Hepatocyte (in vitro differentiated cells): Measurements from ENCODE around the gene AQP11. TPM values are rescaled to one million over a fixed set of nuclear protein-coding genes. Genes with fewer than 3 reads are reported as not detected.
"Not testable (repeated sequence)": the region's sequence is repeated elsewhere in the genome, so short reads cannot be mapped to it uniquely, and the experiment has no call there.

Experiments
- DNase-seq: peaks from one replicate; pipeline ENCODE4 v3.0.0-alpha.2; 2016; ENCODE audit warnings: low spot score
- H2AFZ ChIP-seq: fragments of 200-600 bp; sonication (generic); 2 replicates; pipeline ENCODE4 v1.6.0; 2016; ENCODE audit warnings: antibody characterized with exemption, mild to moderate bottlenecking
- H3K27ac ChIP-seq: fragments of 200-600 bp; sonication (generic); 2 replicates; pipeline ENCODE4 v1.5.1; 2016; ENCODE audit warnings: mild to moderate bottlenecking
- H3K27me3 ChIP-seq: fragments of 200-600 bp; sonication (generic); 2 replicates; pipeline ENCODE4 v1.6.1; 2016
- H3K36me3 ChIP-seq: fragments of 200-600 bp; sonication (generic); replicated peaks from 2 replicates; pipeline ENCODE4 v1.5.1; 2016; ENCODE audit warnings: low read depth; ENCODE audit not compliant: insufficient read depth
- H3K4me1 ChIP-seq: fragments of 200-600 bp; sonication (generic); 2 replicates; pipeline ENCODE4 v1.5.1; 2016; ENCODE audit warnings: mild to moderate bottlenecking, moderate library complexity; ENCODE audit not compliant: insufficient read depth
- H3K4me2 ChIP-seq: fragments of 200-600 bp; sonication (generic); 2 replicates; pipeline ENCODE4 v1.6.0; 2016
- H3K4me3 ChIP-seq: fragments of 200-600 bp; sonication (generic); 2 replicates; pipeline ENCODE4 v1.5.1; 2016; ENCODE audit warnings: mild to moderate bottlenecking
- H3K79me2 ChIP-seq: fragments of 200-600 bp; sonication (generic); 2 replicates; pipeline ENCODE4 v1.6.0; 2017; ENCODE audit warnings: mild to moderate bottlenecking
- H3K9me2 ChIP-seq: fragments of 200-600 bp; sonication (generic); replicated peaks from 2 replicates; pipeline ENCODE4 v1.6.0; 2017; ENCODE audit warnings: mild to moderate bottlenecking; ENCODE audit not compliant: insufficient read depth
- H3K9me3 ChIP-seq: fragments of 200-600 bp; sonication (generic); 2 replicates; pipeline ENCODE4 v1.5.1; 2016; ENCODE audit warnings: low read depth, mild to moderate bottlenecking
- H4K20me1 ChIP-seq: fragments of 200-600 bp; sonication (generic); 2 replicates; pipeline ENCODE4 v1.6.0; 2016; ENCODE audit warnings: mild to moderate bottlenecking; ENCODE audit not compliant: insufficient read depth, poor library complexity, severe bottlenecking
- CTCF ChIP-seq: fragments of 200-600 bp; sonication (generic); IDR thresholded peaks from 2 replicates; pipeline ENCODE4 v1.5.1; 2016; ENCODE audit warnings: antibody characterized with exemption, mild to moderate bottlenecking; ENCODE audit not compliant: poor library complexity
- EZH2 ChIP-seq: fragments of 200-600 bp; sonication (generic); IDR thresholded peaks from 2 replicates; pipeline ENCODE4 v1.6.1; 2016; ENCODE audit warnings: antibody characterized with exemption, mild to moderate bottlenecking, borderline replicate concordance
- EZH2phosphoT487 ChIP-seq: fragments of 200-600 bp; sonication (generic); IDR thresholded peaks from one replicate; pipeline ENCODE4 v1.6.1; 2018; ENCODE audit warnings: antibody characterized with exemption, mild to moderate bottlenecking, low read depth, moderate library complexity; ENCODE audit not compliant: unreplicated experiment, severe bottlenecking
- WGBS: methylation state at CpG from one replicate; pipeline ENCODE4 v1.1.6; 2016; ENCODE audit warnings: low lambda C conversion rate; ENCODE audit errors: missing lambda C conversion rate; 5-methylcytosine and 5-hydroxymethylcytosine counted together
- polyA plus RNA-seq: library from polyadenylated mRNA; unstranded; fragments of >200 nt; fragmentation: Nextera tagmentation; extraction: Ambion mirVana; gene quantifications from 2 replicates; pipeline ENCODE4 v1.2.1, GENCODE V29; 2016
- total RNA-seq: library from RNA; depleted of rRNA; stranded (reverse); fragments of >200 nt; gene quantifications from 2 replicates; pipeline ENCODE4 v1.2.3, GENCODE V29; 2014

Gene AQP11
- total and polyA plus RNA-seq, 2 experiments from 2014 or later = 6.6 to 13.5 TPM

- Histone ChIP-seq H2AFZ (peak overlapping the region; percentile 39), H3K36me3 (no peaks in the 10 kb centered on the region), H3K9me2 (no peaks in the 10 kb centered on the region), H3K27ac (peak overlapping the region; percentile 44), H4K20me1 (no peaks in the 10 kb centered on the region), H3K4me2 (no peak overlapping the region), H3K4me3 (no peak overlapping the region), H3K27me3 (no peaks in the 10 kb centered on the region), H3K9me3 (no peaks in the 10 kb centered on the region), H3K79me2 (no peaks in the 10 kb centered on the region), H3K4me1 (no peaks in the 10 kb centered on the region)
- DNase-seq = peak; percentile 87
- WGBS = 24% methylated on average over 9 of the region's 9 CpGs
- TF ChIP-seq CTCF = peak; percentile 83
- no peak for TF ChIP-seq EZH2
- no peak for TF ChIP-seq EZH2phosphoT487
These were observed 41.7 kb upstream of the AQP11 start for GRCh38 chr11:77547863-77548551.

- no peaks in the 10 kb centered on the region for H4K20me1 ChIP-seq
- no peaks in the 10 kb centered on the region for H3K79me2 ChIP-seq
- no peaks in the 10 kb centered on the region for H3K4me1 ChIP-seq
- no peak overlapping the region for H3K4me3 ChIP-seq
- TF ChIP-seq EZH2phosphoT487 (no peak), CTCF (no peak), EZH2 (no peak)
- H2AFZ ChIP-seq = peak overlapping the region; percentile 39
- H3K36me3 ChIP-seq = no peaks in the 10 kb centered on the region
- 87% methylated on average over 6 of the region's 6 CpGs for WGBS
- H3K27me3 ChIP-seq = no peaks in the 10 kb centered on the region
- DNase-seq = no peak
- no peak overlapping the region for H3K27ac ChIP-seq
- H3K4me2 ChIP-seq = no peak overlapping the region
- no peaks in the 10 kb centered on the region for H3K9me3 ChIP-seq
- H3K9me2 ChIP-seq = no peaks in the 10 kb centered on the region
These were observed 41.0 kb upstream of the AQP11 start for GRCh38 chr11:77548552-77549445.

GRCh38 chr11:77551426-77551825 is 38.3 kb upstream of the AQP11 start:
- not testable (repeated sequence) for H4K20me1 ChIP-seq, H3K27ac ChIP-seq, H3K4me3 ChIP-seq, H3K4me2 ChIP-seq, H2AFZ ChIP-seq, H3K79me2 ChIP-seq, H3K9me2 ChIP-seq, H3K9me3 ChIP-seq, H3K36me3 ChIP-seq, H3K27me3 ChIP-seq, DNase-seq, H3K4me1 ChIP-seq
- whole genome bisulfite sequencing = 97% methylated on average over 8 of the region's 8 CpGs

- Histone ChIP-seq H3K27me3 (no peaks in the 10 kb centered on the region), H3K4me3 (no peak overlapping the region), H3K9me3 (no peaks in the 10 kb centered on the region), H2AFZ (no peak overlapping the region), H3K4me2 (no peak overlapping the region), H3K36me3 (no peaks in the 10 kb centered on the region), H3K9me2 (no peaks in the 10 kb centered on the region), H3K4me1 (peaks cover 3% of the 10 kb centered on the region), H3K79me2 (no peaks in the 10 kb centered on the region), H3K27ac (no peak overlapping the region), H4K20me1 (no peaks in the 10 kb centered on the region)
- TF ChIP-seq CTCF (no peak), EZH2phosphoT487 (no peak), EZH2 (no peak)
- DNase-seq = no peak
- WGBS = 73% methylated on average over 5 of the region's 5 CpGs
These were observed 32.2 kb upstream of the AQP11 start for GRCh38 chr11:77557553-77557952.
